Osteoblast (primary cell): Measurements from ENCODE around the gene POMGNT1. TPM values are rescaled to one million over a fixed set of nuclear protein-coding genes. Genes with fewer than 3 reads are reported as not detected.

Experiments used
- DNase-seq: peaks from one replicate; pipeline ENCODE4 v3.0.0; 2011; ENCODE audit warnings: low spot score, mixed read lengths; ENCODE audit not compliant: insufficient read length; ENCODE audit errors: missing footprints
- H2AFZ ChIP-seq: 2 replicates; pipeline ENCODE4 v1.6.0; 2011; ENCODE audit warnings: mild to moderate bottlenecking, low read length
- H3K27ac ChIP-seq: 2 replicates; pipeline ENCODE4 v1.5.1; 2011; ENCODE audit warnings: mild to moderate bottlenecking, low read depth, low read length, moderate library complexity
- H3K27me3 ChIP-seq: 2 replicates; pipeline ENCODE4 v1.6.0; 2012; ENCODE audit warnings: mild to moderate bottlenecking, control low read depth, inconsistent platforms, low read length, moderate library complexity; ENCODE audit not compliant: insufficient read depth
- H3K36me3 ChIP-seq: 2 replicates; pipeline ENCODE4 v1.5.1; 2011; ENCODE audit warnings: mild to moderate bottlenecking, low read length, control low read depth, moderate library complexity; ENCODE audit not compliant: insufficient read depth
- H3K4me1 ChIP-seq: 2 replicates; pipeline ENCODE4 v1.5.1; 2011; ENCODE audit warnings: mild to moderate bottlenecking, low read length, control low read depth, moderate library complexity; ENCODE audit not compliant: insufficient read depth
- H3K4me2 ChIP-seq: 2 replicates; pipeline ENCODE4 v1.6.0; 2011; ENCODE audit warnings: mild to moderate bottlenecking, low read length; ENCODE audit not compliant: insufficient read depth
- H3K4me3 ChIP-seq: fragments of 200-600 bp; sonication (generic); 3 replicates; pipeline ENCODE4 v1.5.1; 2012; ENCODE audit warnings: mild to moderate bottlenecking, low read length, inconsistent platforms; ENCODE audit not compliant: insufficient read depth
- H3K79me2 ChIP-seq: 2 replicates; pipeline ENCODE4 v1.6.0; 2012; ENCODE audit warnings: mild to moderate bottlenecking, low read length, control low read depth, inconsistent platforms; ENCODE audit not compliant: insufficient read depth
- H3K9me3 ChIP-seq: 2 replicates; pipeline ENCODE4 v1.5.1; 2011; ENCODE audit warnings: low read depth, low read length, control low read depth
- H4K20me1 ChIP-seq: 2 replicates; pipeline ENCODE4 v1.6.0; 2012; ENCODE audit warnings: mild to moderate bottlenecking, low read length, control low read depth; ENCODE audit not compliant: insufficient read depth
- CTCF ChIP-seq: IDR thresholded peaks from 2 replicates; pipeline ENCODE4 v1.5.1; 2011; ENCODE audit warnings: mild to moderate bottlenecking, low read depth, low read length, moderate library complexity; ENCODE audit errors: extremely low read depth
- total RNA-seq: library from RNA; depleted of rRNA; stranded (reverse); fragments of >200 nt; gene quantifications from 2 replicates; pipeline ENCODE4 v1.2.3, GENCODE V29; 2012

POMGNT1 gene
- total RNA-seq, 1 donor = 45.6 TPM

GRCh38 chr1:46160212-46160611 lies 38.0 kb downstream of the POMGNT1 start:
- DNase-seq = no peak
- Histone ChIP-seq H3K9me3 (no peaks in the 10 kb centered on the region), H3K36me3 (no peaks in the 10 kb centered on the region), H3K79me2 (no peaks in the 10 kb centered on the region), H2AFZ (no peak overlapping the region), H3K4me1 (no peaks in the 10 kb centered on the region), H3K4me2 (no peak overlapping the region), H3K27me3 (no peaks in the 10 kb centered on the region), H3K4me3 (no peak overlapping the region), H3K27ac (no peak overlapping the region), H4K20me1 (no peaks in the 10 kb centered on the region)
- TF ChIP-seq CTCF = no peak

- Histone ChIP-seq H3K27ac (no peak overlapping the region), H3K27me3 (no peaks in the 10 kb centered on the region), H3K4me1 (no peaks in the 10 kb centered on the region), H3K79me2 (no peaks in the 10 kb centered on the region), H3K4me3 (no peak overlapping the region), H3K4me2 (no peak overlapping the region), H3K9me3 (no peaks in the 10 kb centered on the region), H2AFZ (no peak overlapping the region), H3K36me3 (no peaks in the 10 kb centered on the region), H4K20me1 (no peaks in the 10 kb centered on the region)
- no peak for DNase-seq
- no peak for TF ChIP-seq CTCF
Observed at GRCh38 chr1:46159516-46159915, 38.7 kb downstream of the POMGNT1 start.

- H2AFZ ChIP-seq = no peak overlapping the region
- DNase-seq = no peak
- H3K9me3 ChIP-seq = no peaks in the 10 kb centered on the region
- H3K79me2 ChIP-seq = no peaks in the 10 kb centered on the region
- no peak overlapping the region for H3K4me3 ChIP-seq
- H3K27ac ChIP-seq = no peak overlapping the region
- no peaks in the 10 kb centered on the region for H3K36me3 ChIP-seq
- no peaks in the 10 kb centered on the region for H3K27me3 ChIP-seq
- H3K4me1 ChIP-seq = peaks cover 2% of the 10 kb centered on the region
- no peak for TF ChIP-seq CTCF
- no peaks in the 10 kb centered on the region for H4K20me1 ChIP-seq
- H3K4me2 ChIP-seq = no peak overlapping the region
Observed at GRCh38 chr1:46158312-46159281, 39.6 kb downstream of the POMGNT1 start.

- Histone ChIP-seq H3K4me2 (no peak overlapping the region), H3K27me3 (no peaks in the 10 kb centered on the region), H3K9me3 (no peaks in the 10 kb centered on the region), H3K79me2 (no peaks in the 10 kb centered on the region), H3K4me1 (peaks cover 5% of the 10 kb centered on the region), H3K4me3 (no peak overlapping the region), H2AFZ (no peak overlapping the region), H3K27ac (no peak overlapping the region), H4K20me1 (no peaks in the 10 kb centered on the region), H3K36me3 (no peaks in the 10 kb centered on the region)
- no peak for TF ChIP-seq CTCF
- DNase-seq = no peak
Observed at GRCh38 chr1:46157916-46158311, 40.3 kb downstream of the POMGNT1 start.
